Measurements from ENCODE around the gene NLGN4Y.

DNA sequence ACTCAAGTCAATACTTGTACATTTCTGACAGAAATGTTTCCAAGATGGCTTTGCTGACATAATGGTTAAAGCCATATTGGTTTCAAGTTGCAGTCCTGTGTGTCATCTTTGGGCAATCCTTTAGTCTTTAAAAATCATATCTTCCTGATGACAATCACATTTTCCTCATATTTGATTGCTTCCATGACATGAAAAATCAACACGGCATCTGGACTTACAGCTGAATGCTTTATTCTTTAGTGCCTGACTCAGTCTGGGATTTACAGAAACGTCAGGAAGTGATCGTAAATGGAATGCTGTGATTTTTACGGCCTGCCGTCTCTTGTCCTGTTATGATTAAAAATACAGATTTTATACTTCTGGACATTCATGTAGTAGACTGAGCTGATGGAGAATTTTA, 304.2 kb downstream of the NLGN4Y start:
- TF ChIP-seq, protein P1, sequence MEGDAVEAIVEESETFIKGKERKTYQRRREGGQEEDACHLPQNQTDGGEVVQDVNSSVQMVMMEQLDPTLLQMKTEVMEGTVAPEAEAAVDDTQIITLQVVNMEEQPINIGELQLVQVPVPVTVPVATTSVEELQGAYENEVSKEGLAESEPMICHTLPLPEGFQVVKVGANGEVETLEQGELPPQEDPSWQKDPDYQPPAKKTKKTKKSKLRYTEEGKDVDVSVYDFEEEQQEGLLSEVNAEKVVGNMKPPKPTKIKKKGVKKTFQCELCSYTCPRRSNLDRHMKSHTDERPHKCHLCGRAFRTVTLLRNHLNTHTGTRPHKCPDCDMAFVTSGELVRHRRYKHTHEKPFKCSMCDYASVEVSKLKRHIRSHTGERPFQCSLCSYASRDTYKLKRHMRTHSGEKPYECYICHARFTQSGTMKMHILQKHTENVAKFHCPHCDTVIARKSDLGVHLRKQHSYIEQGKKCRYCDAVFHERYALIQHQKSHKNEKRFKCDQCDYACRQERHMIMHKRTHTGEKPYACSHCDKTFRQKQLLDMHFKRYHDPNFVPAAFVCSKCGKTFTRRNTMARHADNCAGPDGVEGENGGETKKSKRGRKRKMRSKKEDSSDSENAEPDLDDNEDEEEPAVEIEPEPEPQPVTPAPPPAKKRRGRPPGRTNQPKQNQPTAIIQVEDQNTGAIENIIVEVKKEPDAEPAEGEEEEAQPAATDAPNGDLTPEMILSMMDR (IDR thresholded peaks at IDR 0.05; ENCODE audit: poor library complexity) = no peak
- TF ChIP-seq EZH2phosphoT487 (IDR thresholded peaks at IDR 0.05; ENCODE audit: low read depth, severe bottlenecking, unreplicated experiment) (no peak), EZH2 (IDR thresholded peaks at IDR 0.05; ENCODE audit: borderline replicate concordance) (no peak)

All from hepatocyte (in vitro differentiated cells).